DOHH2 (cell line): ENCODE data around the gene CGNL1.

Source experiments
- CTCF ChIP-seq: fragments of 200-600 bp; sonication (generic); IDR thresholded peaks from one replicate; pipeline ENCODE4 v1.5.1; 2014; ENCODE audit warnings: antibody characterized with exemption, mild to moderate bottlenecking, low read depth, low read length; ENCODE audit not compliant: poor library complexity, severe bottlenecking
- EZH2phosphoT487 ChIP-seq: fragments of 200-600 bp; sonication (generic); IDR thresholded peaks from 2 replicates; pipeline ENCODE4 v1.6.1; 2017; ENCODE audit warnings: borderline replicate concordance, mild to moderate bottlenecking, antibody characterized with exemption, low read length, moderate library complexity, mixed read lengths

- TF ChIP-seq CTCF: no peak
- TF ChIP-seq EZH2phosphoT487: no peak
Measured at GRCh38 chr15:57373882-57374276, 2.4 kb upstream of the CGNL1 start.
